Measurements from ENCODE around the gene XAGE1B.
"Not testable (repeated sequence)": the region's sequence is repeated elsewhere in the genome, so short reads cannot be mapped to it uniquely, and the experiment has no call there.

The XAGE1B gene, protein sequence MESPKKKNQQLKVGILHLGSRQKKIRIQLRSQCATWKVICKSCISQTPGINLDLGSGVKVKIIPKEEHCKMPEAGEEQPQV
- total RNA-seq = 0 reads per million in 4 donors

GRCh38 chrX:52516987-52517325 is at the start of gene XAGE1B:
Gene XAGE1B (minus strand): TSS chrX:52517063. CDS start chrX:52515527, 1,536 bp downstream.
- not testable (repeated sequence) for DNase-seq

DNA sequence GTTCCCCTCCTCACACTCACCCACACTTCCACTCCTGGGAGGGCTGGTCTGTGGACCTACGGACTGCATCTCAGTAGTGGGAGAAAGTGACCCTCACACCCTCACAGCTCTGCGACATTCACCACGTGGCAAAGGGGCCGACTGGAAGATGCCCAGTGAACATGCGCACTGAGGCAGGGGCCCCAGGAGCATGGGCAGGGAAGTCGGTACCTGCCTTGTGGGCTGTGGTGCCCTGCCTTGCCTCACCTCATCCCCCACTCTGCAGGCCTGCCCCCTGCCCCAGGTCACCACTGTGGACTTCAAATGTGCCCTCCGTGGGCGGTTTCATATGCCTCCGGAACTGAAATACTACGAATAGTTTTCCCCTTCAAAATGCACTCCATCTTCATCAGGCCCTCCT is 46.2 kb upstream of the XAGE1B start:
- DNase-seq = no peak

DNA sequence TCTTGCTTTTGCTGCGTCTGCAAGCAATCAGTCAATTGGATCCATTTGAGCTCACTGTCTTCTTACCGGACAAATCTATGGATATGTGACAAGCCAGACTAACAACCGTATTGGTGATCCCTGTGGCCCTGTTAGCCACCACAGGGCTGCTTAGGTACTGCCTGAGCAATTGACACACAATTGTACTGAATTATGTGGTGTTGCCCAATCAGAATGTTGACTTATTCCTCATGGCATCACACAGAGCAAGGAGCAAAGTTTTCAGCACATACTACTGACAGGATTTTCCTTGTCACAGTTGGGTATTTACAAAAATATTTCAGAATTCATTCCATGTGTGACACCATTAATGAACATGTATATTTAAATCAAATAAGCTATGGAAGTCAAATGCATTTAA is 41.3 kb upstream of the XAGE1B start:
- no peak for DNase-seq

- DNase-seq = no peak
Observed at GRCh38 chrX:52556741-52557140, 39.9 kb upstream of the XAGE1B start.

DNA sequence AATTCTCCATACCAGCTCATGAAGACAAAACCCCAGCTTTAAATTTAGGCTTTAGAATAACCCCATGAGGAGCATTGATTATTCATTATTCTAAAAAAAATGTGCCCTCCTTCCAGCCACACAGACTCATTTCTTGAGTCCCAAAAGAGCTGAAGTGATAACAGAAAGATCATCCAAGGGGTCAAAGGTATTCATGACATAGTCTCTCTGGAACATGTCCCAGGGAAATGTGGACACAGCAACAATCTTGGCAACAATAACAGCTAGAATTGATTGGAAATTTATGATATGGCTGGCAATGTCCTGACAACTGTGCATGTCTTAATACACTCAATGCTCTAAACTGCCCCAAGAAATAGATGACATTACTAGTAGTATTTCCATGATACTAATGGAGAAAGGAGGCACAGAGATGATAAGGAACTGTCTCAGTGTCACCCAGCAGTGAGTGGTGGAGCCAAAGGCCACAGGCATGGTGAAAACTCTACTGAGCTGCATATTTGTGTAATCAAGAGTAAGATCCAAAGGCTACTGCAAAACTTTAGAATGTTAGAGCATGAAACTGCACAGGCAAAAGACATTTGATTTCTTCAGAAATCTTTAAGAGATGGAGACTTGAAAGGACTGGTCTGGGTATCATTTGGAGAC is 37.3 kb upstream of the XAGE1B start:
- no peak for DNase-seq

GRCh38 chrX:52548769-52549168 is 31.9 kb upstream of the XAGE1B start:
- DNase-seq = not testable (repeated sequence)

DNA sequence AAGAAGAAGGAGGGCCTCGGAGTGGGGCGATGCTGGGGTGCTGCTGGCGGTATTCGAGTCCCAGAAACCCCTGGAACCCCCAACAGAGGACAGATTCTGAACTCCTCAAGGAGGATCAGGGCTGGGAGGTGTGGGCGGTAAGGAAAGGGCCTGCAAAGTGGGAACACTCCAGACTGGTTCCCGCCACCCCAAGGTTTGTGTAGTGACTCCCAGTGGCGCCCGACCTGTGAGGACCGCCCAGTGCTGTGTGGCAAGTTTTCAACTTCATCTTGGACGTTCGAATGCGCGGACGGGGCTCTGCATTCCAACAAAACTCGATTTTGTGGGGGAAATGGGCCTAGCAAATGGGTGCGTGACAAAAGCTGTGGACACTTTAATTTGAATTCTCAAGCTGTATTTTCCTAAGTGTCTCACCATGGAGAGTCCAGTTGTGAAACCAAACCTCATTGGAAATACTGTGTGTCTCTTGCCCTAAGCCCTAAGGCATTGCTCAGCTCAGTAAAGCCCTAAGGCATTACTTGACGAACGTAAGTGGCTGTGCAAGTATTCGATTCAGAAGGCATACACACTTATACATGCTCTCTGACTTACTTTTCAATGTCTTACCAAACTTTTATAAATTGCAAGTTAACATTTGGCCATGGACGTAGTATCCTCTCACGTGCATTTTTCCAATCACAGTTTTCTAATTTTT is 27.4 kb upstream of the XAGE1B start:
- no peak for DNase-seq

- no peak for DNase-seq
Observed at GRCh38 chrX:52542311-52542710, 25.4 kb upstream of the XAGE1B start.

DNA sequence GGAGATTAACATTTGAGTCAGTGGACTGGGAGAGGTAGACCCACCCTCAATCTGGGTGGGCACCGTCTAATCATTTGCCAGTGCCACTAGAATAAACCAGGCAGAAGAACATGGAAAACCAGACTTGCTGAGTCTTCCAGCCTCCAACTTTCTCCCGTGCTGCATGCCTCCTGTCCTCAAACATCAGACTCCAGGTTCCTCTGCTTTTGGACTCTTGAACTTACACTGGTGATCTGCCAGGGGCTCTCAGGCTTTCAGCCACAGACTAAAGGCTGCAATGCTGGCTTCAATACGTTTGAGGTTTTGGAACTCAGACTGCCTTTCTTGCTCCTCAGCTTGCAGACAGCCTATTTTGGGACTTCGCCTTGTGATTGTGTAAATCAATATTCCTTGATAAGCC is 24.2 kb upstream of the XAGE1B start:
- DNase-seq = not testable (repeated sequence)

DNA sequence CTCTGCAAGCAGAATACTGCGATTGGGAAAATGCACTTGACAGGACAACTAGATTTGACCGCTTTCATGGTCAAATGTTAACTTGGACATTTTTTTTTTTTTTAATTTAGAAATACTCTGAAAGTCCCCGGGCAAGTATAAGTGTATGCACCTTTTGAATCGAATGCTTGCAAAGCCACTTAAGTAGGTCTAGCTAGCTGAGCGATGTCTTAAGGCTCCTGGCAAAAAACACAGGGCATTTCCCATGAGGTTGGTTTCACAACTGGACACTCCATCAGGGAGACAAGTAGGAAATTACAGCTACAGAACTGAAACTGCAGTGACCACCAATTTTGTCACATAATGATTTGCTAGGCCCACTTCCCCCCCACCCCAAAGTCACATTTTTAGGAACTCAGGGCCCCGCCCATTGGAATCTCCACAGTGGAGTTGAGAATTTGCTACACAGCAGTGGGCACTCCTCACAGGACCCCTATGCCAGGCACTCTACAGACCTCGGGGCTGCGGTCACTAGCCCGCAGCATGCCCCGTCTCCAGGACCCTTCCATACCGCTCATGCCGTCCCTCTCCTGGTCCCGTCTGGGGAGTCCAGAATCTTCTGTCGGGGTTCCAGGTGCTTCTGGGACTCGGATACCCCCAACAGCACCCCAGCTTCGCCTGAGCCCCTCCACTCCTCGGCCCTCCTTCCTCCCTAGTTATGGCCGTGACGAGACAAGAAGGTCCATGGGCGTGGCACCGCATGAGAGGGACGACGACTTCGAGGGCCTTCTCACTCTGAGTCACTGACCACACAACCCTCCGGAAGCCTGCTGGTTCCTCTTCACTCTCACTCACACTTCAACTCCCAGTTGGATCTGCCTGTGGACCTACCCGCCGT is 515 bp downstream of the XAGE1B start:
- DNase-seq = not testable (repeated sequence)

GRCh38 chrX:52511126-52511525 is 5.7 kb downstream of the XAGE1B start:
- DNase-seq = not testable (repeated sequence)

DNA sequence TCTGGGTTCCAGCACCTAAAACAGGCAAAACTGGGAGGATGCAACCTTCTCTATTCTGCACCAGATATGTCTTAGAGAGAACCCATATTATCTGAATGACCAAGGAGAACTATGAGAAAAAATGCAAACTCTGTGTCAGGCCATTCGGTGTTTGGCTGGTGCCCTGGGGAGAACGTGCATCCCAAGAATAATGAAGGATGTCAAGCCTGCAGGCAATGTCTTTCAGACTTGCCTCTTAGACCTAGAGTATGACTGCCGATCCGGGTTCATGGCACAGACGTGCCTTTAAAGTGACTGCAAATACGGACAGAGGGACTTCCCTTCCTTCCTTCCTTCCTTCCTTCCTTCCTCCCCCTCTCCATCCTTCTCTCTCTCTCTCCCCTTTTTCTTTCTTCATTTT is 6.9 kb downstream of the XAGE1B start:
- no peak for DNase-seq

DNA sequence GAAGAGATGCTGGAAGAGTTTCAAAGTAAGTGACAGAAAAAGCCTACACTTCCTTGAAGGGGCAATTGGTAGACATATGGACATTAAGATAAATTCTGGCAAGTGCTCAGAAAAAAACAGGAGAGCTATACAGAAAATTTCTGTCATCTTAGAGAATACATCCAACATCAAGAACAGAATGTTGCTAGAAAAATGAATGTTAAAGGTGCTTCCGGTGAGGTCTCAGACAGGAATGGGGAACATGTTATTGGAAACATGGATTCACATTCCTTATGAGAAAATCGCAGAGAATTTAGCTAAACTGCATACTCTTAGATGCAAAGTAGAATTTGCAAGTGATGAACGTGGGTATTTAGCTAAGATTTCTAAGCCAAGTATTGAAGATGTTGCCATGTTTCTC is 9.5 kb downstream of the XAGE1B start:
- DNase-seq = no peak

DNA sequence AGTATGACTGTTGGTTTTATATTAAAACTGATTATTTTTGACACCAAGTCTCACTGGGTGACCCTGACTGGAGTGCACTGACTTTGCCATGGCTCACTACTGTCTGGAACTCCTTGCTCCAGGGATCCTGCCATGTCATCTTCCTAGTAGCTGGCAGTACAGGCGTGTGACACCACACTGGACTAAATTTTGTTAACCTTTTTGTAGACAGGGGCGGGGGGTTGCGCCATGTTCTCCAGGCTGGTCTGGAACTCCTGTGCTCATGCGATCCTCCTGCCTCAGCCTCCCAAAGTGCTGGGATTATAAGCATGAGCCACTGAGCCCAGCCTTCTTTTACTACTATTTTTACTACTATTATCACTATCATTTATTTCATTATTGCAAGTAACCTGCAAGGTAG is 12.3 kb downstream of the XAGE1B start:
- no peak for DNase-seq

GRCh38 chrX:52501362-52501761 is 15.5 kb downstream of the XAGE1B start:
- DNase-seq = not testable (repeated sequence)

DNA sequence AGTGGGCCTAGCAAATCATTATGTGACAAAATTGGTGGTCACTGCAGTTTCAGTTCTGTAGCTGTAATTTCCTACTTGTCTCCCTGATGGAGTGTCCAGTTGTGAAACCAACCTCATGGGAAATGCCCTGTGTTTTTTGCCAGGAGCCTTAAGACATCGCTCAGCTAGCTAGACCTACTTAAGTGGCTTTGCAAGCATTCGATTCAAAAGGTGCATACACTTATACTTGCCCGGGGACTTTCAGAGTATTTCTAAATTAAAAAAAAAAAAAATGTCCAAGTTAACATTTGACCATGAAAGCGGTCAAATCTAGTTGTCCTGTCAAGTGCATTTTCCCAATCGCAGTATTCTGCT is 20.5 kb downstream of the XAGE1B start:
- not testable (repeated sequence) for DNase-seq

DNA sequence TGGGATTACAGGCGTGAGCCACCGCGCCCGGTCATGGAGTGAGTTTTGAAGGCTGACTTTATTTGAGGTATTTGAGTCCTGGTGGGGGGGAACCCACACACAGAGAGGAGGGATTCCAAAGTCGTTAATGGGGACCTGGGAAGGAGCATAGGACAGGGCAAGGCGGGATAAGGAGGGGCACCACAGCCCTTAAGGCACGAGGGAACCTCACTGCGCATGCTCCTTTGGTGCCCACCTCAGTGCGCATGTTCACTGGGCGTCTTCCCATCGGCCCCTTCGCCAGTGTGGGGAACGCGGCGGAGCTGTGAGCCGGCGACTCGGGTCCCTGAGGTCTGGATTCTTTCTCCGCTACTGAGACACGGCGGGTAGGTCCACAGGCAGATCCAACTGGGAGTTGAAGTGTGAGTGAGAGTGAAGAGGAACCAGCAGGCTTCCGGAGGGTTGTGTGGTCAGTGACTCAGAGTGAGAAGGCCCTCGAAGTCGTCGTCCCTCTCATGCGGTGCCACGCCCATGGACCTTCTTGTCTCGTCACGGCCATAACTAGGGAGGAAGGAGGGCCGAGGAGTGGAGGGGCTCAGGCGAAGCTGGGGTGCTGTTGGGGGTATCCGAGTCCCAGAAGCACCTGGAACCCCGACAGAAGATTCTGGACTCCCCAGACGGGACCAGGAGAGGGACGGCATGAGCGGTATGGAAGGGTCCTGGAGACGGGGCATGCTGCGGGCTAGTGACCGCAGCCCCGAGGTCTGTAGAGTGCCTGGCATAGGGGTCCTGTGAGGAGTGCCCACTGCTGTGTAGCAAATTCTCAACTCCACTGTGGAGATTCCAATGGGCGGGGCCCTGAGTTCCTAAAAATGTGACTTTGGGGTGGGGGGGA is 21.1 kb downstream of the XAGE1B start, which contains the start of gene XAGE1A:
TSS of gene XAGE1A (plus strand) at position 264 of the 874 bp plus-strand sequence. CDS start 1,554 bp downstream, outside the sequence.
- DNase-seq = not testable (repeated sequence)

GRCh38 chrX:52471301-52471700 is 45.6 kb downstream of the XAGE1B start:
- DNase-seq = not testable (repeated sequence)
